Activated gamma-delta T cell treated with anti-CD3 and anti-CD28 coated beads, Interleukin-2, amount 50 U/mL, for 16 hours (primary cell): ENCODE measurements around the gene TSPOAP1.

ENCODE experiments used
- DNase-seq: peaks from one replicate; pipeline ENCODE4 v3.0.0-alpha.2; 2020; ENCODE audit warnings: low read depth

The TSPOAP1 gene

GRCh38 chr17:58262149-58262548, 66.4 kb downstream of the TSPOAP1 start:
- DNase-seq, result no peak

GRCh38 chr17:58254803-58255202, 73.8 kb downstream of the TSPOAP1 start:
- DNase-seq, result no peak

- no peak for DNase-seq
These were observed 75.5 kb downstream of the TSPOAP1 start for GRCh38 chr17:58253082-58253481.

- DNase-seq, result no peak
These were observed 76.5 kb downstream of the TSPOAP1 start for GRCh38 chr17:58252141-58252540.
